Measurements from ENCODE around the gene WDR27.

The WDR27 gene

GRCh38 chr6:169668203-169668847 lies 33.5 kb downstream of the WDR27 start:
- H3K9me3 ChIP-seq (ENCODE audit: insufficient read depth, low read length), result no peaks in the 10 kb centered on the region
- no peaks in the 10 kb centered on the region for H3K9me2 ChIP-seq (replicated peaks; ENCODE audit: insufficient read depth, low read length)
- H3K36me3 ChIP-seq (ENCODE audit: low read length), result peaks cover 16% of the 10 kb centered on the region; the same call in 1 of the 2 replicates
- H3K79me2 ChIP-seq (ENCODE audit: insufficient read depth, low read length), result no peaks in the 10 kb centered on the region
- TF ChIP-seq CTCF (IDR thresholded peaks at IDR 0.05; ENCODE audit: insufficient read depth, low read length, poor library complexity, severe bottlenecking), result no peak
- no peak for TF ChIP-seq EZH2phosphoT487 (conservative IDR thresholded peaks at IDR 0.05; ENCODE audit: low read length)
- H3K27me3 ChIP-seq (ENCODE audit: low read length), result no peaks in the 10 kb centered on the region
- no peaks in the 10 kb centered on the region for H3F3A ChIP-seq (ENCODE audit: insufficient read depth)
- no peak overlapping the region for H3K9ac ChIP-seq (ENCODE audit: low read length)
- H2AFZ ChIP-seq (ENCODE audit: low read depth, low read length, severe bottlenecking), result no peak overlapping the region
- no peak overlapping the region for H3K27ac ChIP-seq (ENCODE audit: low read depth, low read length)
- no peak overlapping the region for H3K4me2 ChIP-seq (ENCODE audit: low read depth, low read length, poor library complexity, severe bottlenecking)
- no peak overlapping the region for H3K4me3 ChIP-seq (ENCODE audit: insufficient read depth, low read length, poor library complexity, severe bottlenecking)
- H4K20me1 ChIP-seq (ENCODE audit: low read depth, low read length), result no peaks in the 10 kb centered on the region

- H3K79me2 ChIP-seq (ENCODE audit: insufficient read depth, low read length), result no peaks in the 10 kb centered on the region
- no peak for TF ChIP-seq CTCF (IDR thresholded peaks at IDR 0.05; ENCODE audit: insufficient read depth, low read length, poor library complexity, severe bottlenecking)
- TF ChIP-seq EZH2phosphoT487 (conservative IDR thresholded peaks at IDR 0.05; ENCODE audit: low read length), result no peak
- H3K4me3 ChIP-seq (ENCODE audit: insufficient read depth, low read length, poor library complexity, severe bottlenecking), result no peak overlapping the region
- H3K36me3 ChIP-seq (ENCODE audit: low read length), result peaks cover 16% of the 10 kb centered on the region; the same call in 1 of the 2 replicates
- no peak overlapping the region for H2AFZ ChIP-seq (ENCODE audit: low read depth, low read length, severe bottlenecking)
- no peaks in the 10 kb centered on the region for H3K9me2 ChIP-seq (replicated peaks; ENCODE audit: insufficient read depth, low read length)
- H3K9ac ChIP-seq (ENCODE audit: low read length), result no peak overlapping the region
- no peak overlapping the region for H3K4me2 ChIP-seq (ENCODE audit: low read depth, low read length, poor library complexity, severe bottlenecking)
- no peak overlapping the region for H3K27ac ChIP-seq (ENCODE audit: low read depth, low read length)
- no peaks in the 10 kb centered on the region for H3K27me3 ChIP-seq (ENCODE audit: low read length)
- H4K20me1 ChIP-seq (ENCODE audit: low read depth, low read length), result no peaks in the 10 kb centered on the region
- H3K9me3 ChIP-seq (ENCODE audit: insufficient read depth, low read length), result no peaks in the 10 kb centered on the region
- no peaks in the 10 kb centered on the region for H3F3A ChIP-seq (ENCODE audit: insufficient read depth)
These were observed 34.1 kb downstream of the WDR27 start for GRCh38 chr6:169667716-169668115.

- Histone ChIP-seq H4K20me1 (ENCODE audit: low read depth, low read length) (no peaks in the 10 kb centered on the region), H3K9me2 (replicated peaks; ENCODE audit: insufficient read depth, low read length) (no peaks in the 10 kb centered on the region), H3K79me2 (ENCODE audit: insufficient read depth, low read length) (no peaks in the 10 kb centered on the region), H3K9me3 (ENCODE audit: insufficient read depth, low read length) (no peaks in the 10 kb centered on the region), H3K9ac (ENCODE audit: low read length) (no peak overlapping the region), H3K4me3 (ENCODE audit: insufficient read depth, low read length, poor library complexity, severe bottlenecking) (no peak overlapping the region), H3F3A (ENCODE audit: insufficient read depth) (no peaks in the 10 kb centered on the region), H2AFZ (ENCODE audit: low read depth, low read length, severe bottlenecking) (no peak overlapping the region), H3K27ac (ENCODE audit: low read depth, low read length) (no peak overlapping the region), H3K36me3 (ENCODE audit: low read length) (peaks cover 11% of the 10 kb centered on the region; the same call in 1 of the 2 replicates), H3K27me3 (ENCODE audit: low read length) (no peaks in the 10 kb centered on the region), H3K4me2 (ENCODE audit: low read depth, low read length, poor library complexity, severe bottlenecking) (no peak overlapping the region)
- no peak for TF ChIP-seq CTCF (IDR thresholded peaks at IDR 0.05; ENCODE audit: insufficient read depth, low read length, poor library complexity, severe bottlenecking)
- no peak for TF ChIP-seq EZH2phosphoT487 (conservative IDR thresholded peaks at IDR 0.05; ENCODE audit: low read length)
These were observed 35.4 kb downstream of the WDR27 start for GRCh38 chr6:169666441-169666840.
